HEK293T (cell line): ENCODE results near the gene CCDC148.

Experiments used
- ARNT ChIP-seq: fragments of 450-650 bp; IDR thresholded peaks from 2 replicates; pipeline ENCODE4 v1.6.1; 2017; ENCODE audit warnings: mild to moderate bottlenecking
- BHLHE40 ChIP-seq: fragments of 450-650 bp; IDR thresholded peaks from 2 replicates; pipeline ENCODE4 v1.6.1; 2016; ENCODE audit warnings: mild to moderate bottlenecking, moderate library complexity, borderline replicate concordance
- CTBP1 ChIP-seq: fragments of 450-650 bp; IDR thresholded peaks from 2 replicates; pipeline ENCODE4 v1.6.1; 2016; ENCODE audit warnings: borderline replicate concordance
- ELF4 ChIP-seq: fragments of 450-650 bp; IDR thresholded peaks from 2 replicates; pipeline ENCODE4 v1.6.1; 2017; ENCODE audit warnings: antibody characterized with exemption
- FOXA1 ChIP-seq: fragments of 450-650 bp; IDR thresholded peaks from 2 replicates; pipeline ENCODE4 v1.6.1; 2016; ENCODE audit warnings: mild to moderate bottlenecking
- FOXK2 ChIP-seq: fragments of 450-650 bp; IDR thresholded peaks from 2 replicates; pipeline ENCODE4 v1.6.1; 2016; ENCODE audit warnings: mild to moderate bottlenecking
- FOXM1 ChIP-seq: fragments of 450-650 bp; IDR thresholded peaks from 2 replicates; pipeline ENCODE4 v1.6.1; 2017; ENCODE audit warnings: mild to moderate bottlenecking, borderline replicate concordance
- HDGF ChIP-seq: fragments of 450-650 bp; IDR thresholded peaks from 2 replicates; pipeline ENCODE4 v1.6.1; 2017; ENCODE audit warnings: antibody characterized with exemption, borderline replicate concordance
- L3MBTL2 ChIP-seq: fragments of 450-650 bp; conservative IDR thresholded peaks from 2 replicates; pipeline ENCODE4 v1.6.1; 2016; ENCODE audit warnings: mild to moderate bottlenecking
- NFRKB ChIP-seq: fragments of 450-650 bp; IDR thresholded peaks from 2 replicates; pipeline ENCODE4 v1.6.1; 2016; ENCODE audit warnings: mild to moderate bottlenecking, moderate library complexity
- SP1 ChIP-seq: fragments of 450-650 bp; IDR thresholded peaks from 2 replicates; pipeline ENCODE4 v1.6.1; 2017
- TARDBP ChIP-seq: fragments of 450-650 bp; IDR thresholded peaks from 2 replicates; pipeline ENCODE4 v1.6.1; 2016
- ZNF384 ChIP-seq: fragments of 450-650 bp; IDR thresholded peaks from 2 replicates; pipeline ENCODE4 v1.6.1; 2016
- TF ChIP-seq, protein P1 (sequence below): fragments of 450-650 bp; IDR thresholded peaks from 2 replicates; pipeline ENCODE4 v1.6.1; 2016

DNA sequence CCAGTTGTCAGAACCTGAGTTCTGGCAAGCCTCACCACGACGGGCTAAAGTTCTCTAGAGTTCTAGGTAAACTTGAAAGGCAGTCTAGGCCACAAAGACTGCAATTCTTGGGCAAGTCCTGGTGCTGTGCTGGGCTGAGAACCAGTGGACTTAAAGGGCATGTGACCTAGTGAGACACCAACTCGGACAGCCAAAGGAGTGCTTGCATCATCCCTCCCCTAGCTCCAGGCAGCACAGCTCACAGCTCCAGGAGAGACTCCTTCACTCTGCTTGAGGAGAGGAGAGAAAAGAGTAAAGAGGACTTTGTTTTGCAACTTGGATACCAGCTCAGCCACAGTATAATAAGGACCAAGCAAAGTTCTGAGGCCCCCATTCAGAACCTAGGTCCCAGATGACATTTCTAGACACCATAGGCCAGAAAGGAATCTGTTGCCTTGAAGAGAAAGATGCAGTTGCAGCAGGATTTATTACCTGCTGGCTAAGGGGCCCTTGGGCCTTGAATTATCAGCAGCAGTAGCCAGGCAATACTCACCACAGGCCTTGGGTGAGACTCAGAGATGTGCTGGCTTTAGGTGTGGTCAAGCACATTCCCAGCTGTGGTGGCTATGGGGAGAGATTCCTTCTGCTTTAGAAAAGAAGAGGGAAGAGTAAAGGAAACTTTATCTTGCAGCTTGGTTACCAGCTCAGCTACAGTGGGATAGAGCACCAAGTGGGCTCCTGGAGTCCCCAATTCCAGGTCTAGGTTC is 303.1 kb downstream of the CCDC148 start:
- TF ChIP-seq FOXA1: no peak
- no peak for TF ChIP-seq ELF4
- no peak for TF ChIP-seq FOXM1
- no peak for TF ChIP-seq HDGF
- TF ChIP-seq CTBP1: no peak
- TF ChIP-seq ZNF384: no peak
- TF ChIP-seq ARNT: no peak
- TF ChIP-seq FOXK2: no peak
- TF ChIP-seq NFRKB: no peak
- no peak for TF ChIP-seq BHLHE40
- TF ChIP-seq TARDBP: no peak
- TF ChIP-seq L3MBTL2: no peak
- TF ChIP-seq SP1: no peak
- TF ChIP-seq, protein P1, sequence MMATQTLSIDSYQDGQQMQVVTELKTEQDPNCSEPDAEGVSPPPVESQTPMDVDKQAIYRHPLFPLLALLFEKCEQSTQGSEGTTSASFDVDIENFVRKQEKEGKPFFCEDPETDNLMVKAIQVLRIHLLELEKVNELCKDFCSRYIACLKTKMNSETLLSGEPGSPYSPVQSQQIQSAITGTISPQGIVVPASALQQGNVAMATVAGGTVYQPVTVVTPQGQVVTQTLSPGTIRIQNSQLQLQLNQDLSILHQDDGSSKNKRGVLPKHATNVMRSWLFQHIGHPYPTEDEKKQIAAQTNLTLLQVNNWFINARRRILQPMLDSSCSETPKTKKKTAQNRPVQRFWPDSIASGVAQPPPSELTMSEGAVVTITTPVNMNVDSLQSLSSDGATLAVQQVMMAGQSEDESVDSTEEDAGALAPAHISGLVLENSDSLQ: no peak
